ENCODE data around the gene HUS1B. TPM values are rescaled to one million over a fixed set of nuclear protein-coding genes. Genes with fewer than 3 reads are reported as not detected.

HUS1B gene
- total and polyA plus RNA-seq, 2 of the 8 experiments (the other 6 are each of a cell fraction or from before 2014, with no cell fraction given), result 0.48 to 1.1 TPM

GRCh38 chr6:622462-622861 lies 34.4 kb downstream of the HUS1B start (continued):
- no peak for TF ChIP-seq CHD7 (IDR thresholded peaks at IDR 0.05; ENCODE audit: insufficient replicate concordance, low read length)
